ENCODE measurements around the gene MAN1A1.

MAN1A1 gene

DNA sequence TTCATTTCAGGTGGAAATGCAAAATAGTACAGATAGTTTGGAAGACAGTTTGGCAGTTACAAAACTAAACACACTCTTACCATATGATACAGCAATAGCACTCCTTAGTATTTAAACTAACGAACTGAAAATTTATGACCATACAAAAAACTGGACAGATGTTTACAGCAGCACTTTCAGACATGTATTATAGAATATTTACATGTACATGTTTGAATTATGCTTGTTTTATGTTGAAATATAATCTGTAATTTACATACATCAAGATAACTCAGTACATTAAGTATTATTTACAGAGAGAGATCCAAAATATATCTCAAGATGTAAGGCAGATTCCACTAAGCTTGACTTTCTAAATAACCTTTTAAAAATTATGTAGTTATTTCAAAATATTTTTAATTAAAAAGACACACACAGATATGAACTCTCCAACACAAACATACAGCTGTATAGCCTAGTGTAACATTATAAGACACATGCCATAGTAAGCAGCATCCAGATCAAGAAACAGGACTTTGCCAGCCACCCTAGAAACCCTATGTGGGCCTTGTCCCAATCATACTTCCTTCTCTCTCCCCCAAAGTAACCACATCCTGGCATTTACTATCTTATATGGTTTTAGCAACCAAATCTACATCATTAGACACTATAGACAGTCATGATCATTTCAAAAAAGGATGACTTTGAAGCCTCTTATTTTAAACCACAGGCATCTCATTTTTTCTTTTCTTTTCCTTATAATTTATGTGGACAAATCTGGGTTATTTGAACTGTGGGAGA is 82.2 kb downstream of the MAN1A1 start:
- peak; percentile 45 for DNase-seq

GRCh38 chr6:119264854-119265397 is 84.6 kb downstream of the MAN1A1 start:
- DNase-seq = no peak

DNA sequence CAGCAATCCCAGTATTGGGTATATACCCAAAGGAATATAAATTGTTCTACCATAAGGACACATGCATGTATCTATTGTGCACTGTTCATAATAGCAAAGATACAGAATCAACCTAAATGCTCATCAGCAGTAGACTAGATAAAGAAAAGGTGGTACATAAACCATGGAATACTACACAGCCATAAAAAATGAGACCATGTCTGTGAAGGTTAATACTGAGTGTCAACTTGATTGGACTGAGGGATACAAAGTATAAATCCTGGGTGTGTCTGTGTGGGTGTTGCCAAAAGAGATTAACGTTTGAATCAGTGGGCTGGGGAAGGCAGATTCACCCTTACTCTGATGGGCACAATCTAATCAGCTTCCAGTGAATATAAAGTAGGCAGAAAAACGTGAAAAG is 86.9 kb downstream of the MAN1A1 start:
- no peak for DNase-seq

- DNase-seq = peak; percentile 37
Measured at GRCh38 chr6:119261944-119262284, 87.6 kb downstream of the MAN1A1 start.

DNA sequence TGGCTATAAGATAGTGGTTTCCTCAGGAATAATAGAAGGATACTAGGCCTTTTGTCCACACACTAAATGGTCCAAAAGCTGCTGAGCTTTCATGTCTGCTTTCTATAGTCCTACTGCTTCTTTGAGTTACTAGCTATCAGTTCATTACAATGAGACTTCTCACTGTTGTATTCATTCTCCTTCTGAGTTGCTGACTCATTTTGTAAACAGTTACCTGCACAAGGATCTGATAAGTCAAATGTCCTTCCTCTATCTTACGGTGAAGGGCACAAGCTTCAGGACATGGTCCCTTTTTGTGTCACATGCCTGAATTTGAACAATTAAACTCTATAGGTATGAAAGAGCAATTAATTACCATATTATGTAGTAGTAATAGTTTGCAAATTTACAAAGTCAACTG is 90.5 kb downstream of the MAN1A1 start:
- peak; percentile 38 for DNase-seq

DNA sequence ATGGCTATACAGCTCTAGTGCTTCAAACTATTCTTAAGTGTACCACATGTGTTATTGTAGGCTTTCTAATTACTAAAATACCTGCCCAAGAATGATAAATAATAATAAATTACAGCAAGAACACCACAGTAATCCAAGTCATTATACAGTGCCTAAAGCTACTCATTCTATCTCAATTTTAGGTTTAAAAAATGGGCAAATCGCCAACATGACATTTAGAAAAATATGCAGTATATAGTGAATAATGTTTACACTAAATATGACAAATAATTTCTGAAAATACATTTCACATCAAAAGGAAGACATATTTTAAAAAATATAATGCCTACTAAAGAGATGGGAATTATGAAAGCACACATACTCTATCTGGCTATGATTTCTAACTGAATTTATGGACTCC is 91.8 kb downstream of the MAN1A1 start:
- DNase-seq = no peak

GRCh38 chr6:119256978-119257462 is 92.5 kb downstream of the MAN1A1 start:
- DNase-seq = peak; percentile 80

- no peak for DNase-seq
Measured at GRCh38 chr6:119256392-119256791, 93.2 kb downstream of the MAN1A1 start.

GRCh38 chr6:119255492-119255891 is 94.1 kb downstream of the MAN1A1 start:
- peak; percentile 44 for DNase-seq

GRCh38 chr6:119250036-119250435 is 99.5 kb downstream of the MAN1A1 start:
- DNase-seq = no peak

DNA sequence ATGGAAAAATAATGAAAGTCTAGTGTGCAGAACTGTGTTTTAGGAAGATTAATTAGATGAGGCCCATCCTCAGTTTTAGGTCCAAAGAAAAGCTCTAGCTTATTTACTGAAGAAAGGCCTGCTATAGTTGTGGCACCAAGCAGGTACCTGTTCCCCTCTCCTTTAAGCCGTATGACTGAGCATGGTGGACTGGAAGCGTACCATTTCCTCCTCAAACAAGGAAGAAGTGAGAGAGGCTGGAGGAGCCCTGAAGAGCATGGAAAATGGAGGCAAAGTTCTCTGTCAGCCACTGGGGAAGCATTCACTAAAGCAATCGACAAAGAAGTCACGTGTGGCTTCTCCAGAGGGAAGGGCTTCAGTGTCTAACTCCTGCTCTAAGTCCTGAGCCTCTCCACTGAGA is 100.2 kb downstream of the MAN1A1 start:
- no peak for DNase-seq

DNA sequence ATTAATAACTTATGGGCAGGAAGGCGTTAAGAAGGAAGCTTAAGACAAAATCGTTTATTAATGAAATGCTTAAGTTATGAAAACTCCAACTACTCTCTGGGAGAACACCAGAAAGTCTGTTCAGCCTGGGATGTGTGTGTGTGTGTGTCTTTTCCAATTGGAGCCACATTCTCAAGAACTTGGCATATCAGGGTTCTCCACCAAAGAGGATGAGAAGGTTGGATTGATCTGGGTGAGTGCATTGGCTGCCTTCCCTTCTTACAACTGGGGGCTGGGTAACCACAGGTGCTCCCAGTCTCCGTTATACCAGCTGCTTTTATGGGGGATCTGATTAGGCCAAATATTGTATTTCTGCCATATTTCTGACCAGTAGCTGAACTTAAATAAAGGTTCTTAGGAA is 102.1 kb downstream of the MAN1A1 start:
- DNase-seq = no peak

- DNase-seq = no peak
Measured at GRCh38 chr6:119243657-119244056, 105.9 kb downstream of the MAN1A1 start.

DNA sequence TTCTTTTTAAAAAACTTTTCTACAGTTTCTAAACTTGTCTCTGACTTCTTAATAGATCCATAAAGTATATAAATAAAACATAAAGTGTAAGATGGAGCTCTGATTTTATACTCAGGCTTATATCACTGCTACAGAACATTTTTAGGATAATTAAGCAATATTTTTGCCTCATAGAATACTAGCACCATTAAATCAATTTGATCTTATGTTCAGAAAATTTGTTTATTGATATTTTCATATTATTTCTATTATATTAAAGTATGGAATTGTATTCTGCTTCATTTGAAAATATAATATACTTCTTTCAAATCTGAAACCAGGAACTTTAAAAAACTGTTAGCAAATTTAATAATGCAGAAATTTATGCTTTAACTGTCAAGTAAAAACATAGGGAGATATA is 106.5 kb downstream of the MAN1A1 start:
- no peak for DNase-seq

DNA sequence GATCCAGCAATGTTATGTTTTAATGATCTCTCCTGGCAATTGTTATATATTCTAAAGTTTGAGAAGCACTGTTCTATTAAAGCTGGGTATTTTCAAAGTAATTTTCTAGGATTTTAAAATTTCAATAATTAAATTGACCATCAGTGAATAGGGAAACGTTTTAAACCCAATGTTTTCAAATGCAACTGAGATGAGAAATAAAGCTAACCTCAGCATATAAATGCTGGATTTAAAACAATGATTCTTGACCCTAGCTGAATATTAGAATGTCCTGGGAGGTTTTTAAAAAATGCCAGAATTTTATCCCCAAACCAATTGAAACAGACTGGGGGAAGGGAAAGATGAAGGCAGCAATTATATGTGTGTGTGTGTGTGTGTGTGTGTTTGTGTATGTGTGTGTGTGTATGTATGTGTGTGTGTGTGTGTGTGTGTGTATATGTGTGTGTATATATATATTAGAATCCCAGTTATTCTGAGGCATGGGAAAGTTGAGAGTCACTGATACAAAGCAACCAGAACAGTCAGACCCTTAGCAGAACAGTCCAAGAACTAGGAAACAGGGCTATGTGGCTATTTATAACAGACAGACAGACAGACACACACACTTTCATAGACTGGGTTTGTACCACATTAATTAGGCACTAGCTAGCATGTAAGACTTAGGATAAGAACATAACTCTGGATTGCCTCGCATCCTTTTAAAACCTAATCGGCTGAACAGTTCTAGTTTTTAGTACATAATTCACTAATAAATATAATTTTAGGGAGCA is 107.8 kb downstream of the MAN1A1 start:
- no peak for DNase-seq

DNA sequence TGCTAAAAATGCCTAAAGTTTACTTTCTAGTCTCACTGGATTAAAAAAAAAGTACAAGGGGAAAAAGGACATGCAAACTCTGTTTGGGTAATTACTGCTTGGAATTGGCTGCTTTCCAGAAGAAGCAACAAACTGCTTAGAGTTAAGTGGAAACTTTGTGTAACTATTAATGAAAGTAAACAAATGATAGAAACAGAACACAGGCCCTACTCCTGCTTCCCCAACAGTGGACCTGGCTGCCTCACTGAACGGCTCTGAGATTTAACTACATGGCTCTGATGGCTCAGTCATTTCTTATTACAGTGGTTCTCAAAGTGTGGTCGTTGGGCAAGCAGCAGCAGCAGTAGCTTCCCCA is 108.5 kb downstream of the MAN1A1 start:
- DNase-seq = no peak

DNA sequence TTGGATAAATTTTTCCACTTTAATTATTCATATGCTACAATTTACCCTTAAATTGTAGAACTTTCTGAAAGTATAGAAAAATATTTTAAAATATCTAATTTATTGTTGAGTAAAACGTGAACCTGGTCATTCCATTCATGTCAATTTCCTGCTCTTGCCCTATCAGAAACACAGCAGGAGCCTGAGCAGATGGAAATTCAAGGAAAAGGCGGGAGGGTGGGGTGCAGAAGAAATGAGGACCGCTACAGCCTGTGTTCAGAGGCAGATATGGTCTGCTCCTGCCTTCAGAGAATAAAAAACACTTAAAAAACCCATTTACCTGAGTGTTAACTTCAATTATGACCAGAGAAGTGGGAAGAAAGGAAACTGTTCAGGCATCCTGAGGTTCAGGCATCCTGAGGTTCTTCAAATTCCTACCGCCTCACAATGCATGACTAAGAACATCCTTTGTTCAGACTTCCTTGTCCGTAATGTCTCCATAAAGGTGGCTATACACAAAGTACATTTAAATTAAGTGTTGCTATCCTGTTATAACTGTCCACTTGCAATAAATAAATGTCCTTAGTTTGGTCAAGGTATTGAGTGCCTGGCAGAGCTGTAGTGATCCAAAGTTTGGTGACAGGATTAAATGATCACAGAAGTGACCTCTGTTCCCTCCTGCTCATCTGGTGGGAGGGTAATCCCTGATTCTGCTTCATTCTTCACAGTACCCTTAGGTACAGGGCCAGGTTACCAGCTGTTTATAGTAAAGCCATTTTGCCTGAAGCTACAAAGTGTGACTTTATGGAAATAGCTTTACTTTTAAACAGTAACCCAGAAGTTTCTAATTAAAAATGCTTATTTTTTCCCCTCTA is 109.1 kb downstream of the MAN1A1 start:
- DNase-seq = no peak

GRCh38 chr6:119237177-119237715 is 112.3 kb downstream of the MAN1A1 start:
- no peak for DNase-seq

DNA sequence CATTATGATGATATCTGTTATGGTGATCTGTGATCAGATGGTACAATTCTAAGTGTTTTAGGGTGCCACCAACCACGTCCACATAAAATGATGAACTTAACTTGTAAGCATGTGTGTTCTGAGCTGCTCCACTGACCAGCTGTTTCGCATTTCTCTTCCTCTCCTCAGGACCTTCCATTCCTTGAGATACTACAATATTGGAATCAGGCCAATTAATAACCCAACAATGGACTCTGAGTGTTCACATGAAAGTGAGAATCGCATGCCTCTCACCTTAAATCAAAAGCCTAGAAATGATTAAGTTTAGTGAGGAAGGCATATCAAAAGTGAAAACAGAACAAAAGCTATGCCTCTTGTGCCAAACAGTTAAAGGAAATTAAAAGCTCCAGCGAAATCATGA is 114.6 kb downstream of the MAN1A1 start:
- DNase-seq = no peak

GRCh38 chr6:119234457-119234856 is 115.1 kb downstream of the MAN1A1 start:
- DNase-seq = no peak

DNA sequence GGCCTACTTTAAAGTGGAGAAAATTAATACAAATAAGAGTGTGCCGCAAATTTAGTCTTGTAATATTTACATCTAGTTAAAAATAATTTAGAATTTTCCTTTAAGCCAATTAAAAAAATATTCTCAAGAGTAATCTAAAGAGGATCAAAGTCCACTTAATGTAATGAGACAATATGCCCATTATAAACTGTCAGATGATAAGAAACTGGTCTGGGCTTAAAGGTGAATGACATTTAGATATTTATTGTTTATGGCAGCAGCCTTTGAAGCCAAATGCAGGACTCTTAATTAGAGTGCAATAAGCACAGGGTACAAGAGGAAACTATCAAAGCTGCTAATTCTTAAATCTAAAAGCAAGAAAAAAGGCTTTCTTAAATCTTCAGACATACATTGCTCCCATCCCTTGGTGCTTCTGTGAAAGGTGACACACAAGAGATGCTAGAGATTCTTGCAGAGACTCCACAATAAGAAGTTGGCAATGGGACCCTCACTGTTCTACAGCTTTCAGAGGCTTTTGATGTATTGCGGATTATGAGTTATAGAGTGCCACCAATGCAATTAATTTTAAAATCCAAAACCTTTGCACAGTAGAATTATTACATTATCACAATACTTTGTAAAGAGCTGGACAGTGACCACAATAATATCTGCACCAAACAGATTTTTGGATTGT is 116.1 kb downstream of the MAN1A1 start:
- DNase-seq = no peak

- DNase-seq = no peak
Measured at GRCh38 chr6:119231394-119231793, 118.2 kb downstream of the MAN1A1 start.

Data from OCI-M1 (cell line).